NCI-H187 (cell line): ENCODE measurements around the gene SLMAP.
"Not testable (repeated sequence)": the region's sequence is repeated elsewhere in the genome, so short reads cannot be mapped to it uniquely, and the experiment has no call there.

Experiments used
- DNase-seq, 2 experiments: peaks; one replicate each; lab custom pipeline; 2025; lab: John Stamatoyannopoulos, UW

SLMAP gene

DNA sequence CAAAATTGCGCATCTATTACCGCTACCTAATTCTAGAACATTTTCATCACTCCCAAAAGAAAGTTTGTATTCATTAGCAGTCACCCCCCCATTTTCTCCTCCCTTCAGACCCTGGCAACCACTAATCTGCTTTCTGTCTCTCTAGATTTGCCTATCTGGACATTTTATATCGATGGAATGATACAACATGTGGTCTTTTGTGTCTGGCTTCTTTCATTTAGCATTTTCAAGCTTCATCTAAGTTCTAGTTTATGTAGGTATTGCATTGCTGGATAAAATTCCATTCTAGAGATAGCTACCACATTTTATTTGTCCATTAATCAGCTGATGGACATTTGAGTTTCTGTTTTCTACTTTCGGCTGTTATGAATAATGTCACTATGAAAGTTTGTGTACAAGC lies 38.4 kb downstream of the SLMAP start:
- DNase-seq, result no peak

DNA sequence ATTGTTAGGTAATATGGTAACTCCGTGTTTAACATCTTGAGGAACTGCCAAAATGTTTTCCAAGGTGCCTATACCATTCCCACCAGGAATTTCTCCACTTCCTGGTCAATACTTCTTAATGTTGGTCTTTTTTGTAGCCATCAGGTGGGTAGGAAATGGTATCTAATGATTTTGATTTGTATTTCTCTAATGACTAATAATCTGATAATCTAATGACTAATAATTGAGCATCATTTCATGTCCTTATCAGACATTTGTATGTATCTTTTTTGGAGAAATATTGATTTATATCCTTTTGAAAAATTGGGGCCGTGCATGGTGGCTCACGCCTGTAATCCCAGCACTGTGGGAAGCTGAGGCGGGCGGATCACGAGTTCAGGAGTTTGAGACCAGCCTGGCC lies 38.8 kb downstream of the SLMAP start:
- DNase-seq, result no peak

- no peak for DNase-seq
Measured at GRCh38 chr3:57796261-57796660, 40.2 kb downstream of the SLMAP start.

- DNase-seq, result no peak
Measured at GRCh38 chr3:57797701-57798487, 41.8 kb downstream of the SLMAP start.

GRCh38 chr3:57803647-57804081 lies 47.6 kb downstream of the SLMAP start:
- DNase-seq, result no peak

GRCh38 chr3:57805266-57805665 lies 49.2 kb downstream of the SLMAP start:
- no peak for DNase-seq

DNA sequence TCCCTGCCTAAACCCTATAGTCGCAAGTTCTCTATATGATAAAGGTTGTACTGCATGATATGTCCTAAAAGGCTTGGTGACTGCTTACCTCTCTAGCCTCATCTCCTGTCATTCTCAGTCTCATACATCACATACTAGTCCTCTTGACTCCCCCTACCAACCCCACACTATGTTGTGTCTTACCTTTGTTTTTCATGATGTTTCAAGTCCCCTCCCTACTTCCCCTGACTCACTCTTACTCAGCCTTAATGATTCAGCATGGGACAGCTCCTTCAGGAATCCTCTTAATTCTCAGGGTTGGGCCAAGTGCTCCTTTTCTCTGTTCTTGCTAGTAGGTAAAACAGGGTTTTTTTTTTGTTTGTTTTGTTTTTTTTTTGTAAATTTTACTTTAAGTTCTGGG lies 49.6 kb downstream of the SLMAP start:
- no peak for DNase-seq

DNA sequence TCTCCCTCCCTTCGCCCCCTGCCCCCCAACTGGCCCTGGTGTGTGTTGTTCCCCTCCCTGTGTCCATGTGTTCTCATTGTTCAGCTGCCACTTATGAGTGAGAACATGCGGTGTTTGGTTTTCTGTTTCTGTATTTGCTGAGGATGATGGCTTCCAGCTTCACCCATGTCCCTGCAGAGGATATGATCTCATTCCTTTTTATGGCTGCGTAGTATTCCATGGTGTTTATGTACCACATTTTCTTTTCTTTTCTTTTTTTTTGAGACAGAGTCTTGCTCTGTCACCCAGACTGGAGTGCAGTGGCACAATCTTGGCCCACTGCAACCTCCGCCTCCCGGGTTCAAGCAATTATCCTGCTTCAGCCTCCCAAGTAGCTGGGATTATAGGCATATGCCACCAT lies 50.1 kb downstream of the SLMAP start:
- not testable (repeated sequence) for DNase-seq

DNA sequence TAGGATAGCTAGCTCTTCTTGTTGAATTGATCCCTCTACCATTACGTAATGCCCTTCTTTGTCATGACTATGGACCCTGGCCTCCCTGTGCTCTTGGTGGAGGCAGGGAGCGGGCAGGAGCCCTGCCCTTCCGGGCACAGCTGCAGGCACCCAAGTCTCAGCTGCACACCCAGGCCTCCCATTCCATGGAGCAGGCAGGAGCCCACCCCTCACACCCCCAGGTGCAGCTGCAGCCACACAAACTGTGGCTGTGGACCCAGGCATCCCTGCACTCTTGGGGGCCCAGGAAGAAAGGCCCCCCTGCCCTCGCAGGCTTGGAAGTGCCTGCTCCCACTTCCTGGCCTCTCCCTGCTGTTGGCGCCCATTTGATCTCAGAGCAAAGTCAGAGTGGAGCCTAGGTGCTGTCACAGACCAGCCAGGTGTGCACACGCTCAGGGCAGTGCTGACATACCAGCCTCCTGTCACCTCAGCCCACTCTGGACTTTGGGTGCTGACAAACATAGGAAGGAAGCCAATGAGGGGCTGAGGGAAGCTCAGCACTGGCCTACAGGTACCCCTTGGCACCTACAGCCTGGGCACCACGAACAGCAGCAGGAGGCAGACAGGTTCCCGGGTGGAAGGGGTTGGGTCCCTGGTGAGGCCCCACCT lies 53.0 kb downstream of the SLMAP start:
- DNase-seq, result no peak

DNA sequence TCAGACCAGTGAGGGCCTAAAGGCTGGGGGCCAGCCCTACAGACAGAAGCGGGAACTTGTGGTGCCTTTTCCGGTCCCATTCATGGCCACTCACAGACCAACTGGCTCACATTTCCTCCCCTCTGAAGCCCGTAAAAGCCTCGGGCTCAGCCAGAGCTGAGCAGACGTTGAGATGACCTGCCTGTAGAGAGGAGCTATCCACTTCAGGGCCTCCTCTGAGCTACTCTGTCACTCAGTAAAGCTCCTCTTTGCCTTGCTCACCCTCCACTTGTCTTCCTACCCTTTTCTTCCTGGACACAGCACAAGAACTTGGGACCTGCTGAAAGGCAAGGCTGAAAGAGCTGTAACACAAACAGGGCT lies 53.5 kb downstream of the SLMAP start:
- no peak for DNase-seq

GRCh38 chr3:57810048-57810447 lies 53.9 kb downstream of the SLMAP start:
- no peak for DNase-seq

- DNase-seq, result no peak
Measured at GRCh38 chr3:57810471-57811137, 54.5 kb downstream of the SLMAP start.

DNA sequence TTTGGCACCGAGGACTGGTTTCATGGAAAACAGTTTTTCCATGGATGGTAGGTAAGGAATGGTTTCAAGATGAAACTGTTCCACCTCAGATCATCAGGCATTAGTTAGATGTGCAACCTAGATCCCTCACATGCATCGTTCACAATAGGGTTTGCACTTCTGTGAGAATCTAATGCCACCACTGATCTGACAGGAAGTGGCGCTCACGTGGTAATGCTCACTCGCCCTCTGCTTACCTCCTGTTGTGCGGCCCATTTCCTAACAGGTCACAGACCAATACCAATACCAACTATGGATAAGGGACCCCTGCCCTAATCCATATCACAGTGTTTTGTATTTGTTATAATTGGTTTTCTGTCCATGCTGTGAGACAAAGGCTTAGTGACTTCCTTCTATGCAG lies 58.9 kb downstream of the SLMAP start:
- DNase-seq, result no peak

DNA sequence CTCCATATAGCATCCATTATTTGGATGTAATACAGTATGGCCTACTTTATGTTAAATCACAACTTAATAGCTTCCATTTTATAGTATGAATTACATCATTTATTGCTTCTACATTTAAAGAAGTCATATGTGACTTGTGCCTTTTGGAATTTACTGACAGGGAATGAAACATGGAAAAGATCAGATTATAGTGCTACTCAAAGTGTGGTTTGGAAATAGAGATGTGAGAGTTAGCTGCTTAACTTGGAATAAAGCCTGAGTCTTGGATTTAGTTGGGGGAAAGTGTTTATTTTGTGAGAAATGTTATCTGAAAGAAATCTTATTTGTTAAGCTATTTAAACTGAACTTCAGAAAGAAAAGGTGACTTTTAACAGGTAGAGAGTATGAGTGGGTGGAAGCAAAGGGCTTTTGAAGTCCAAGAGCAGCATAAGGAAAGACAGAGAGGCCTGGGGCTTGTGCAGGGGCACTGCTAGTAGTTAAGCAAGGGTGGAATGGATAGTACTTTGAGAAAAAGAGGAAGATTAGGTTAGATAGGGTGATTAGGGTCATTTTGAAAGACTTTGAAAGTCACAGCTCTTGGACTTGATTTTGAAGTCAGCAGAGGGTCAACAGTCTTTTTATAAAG lies 60.5 kb downstream of the SLMAP start:
- no peak for DNase-seq

- DNase-seq, result no peak
Measured at GRCh38 chr3:57818772-57819171, 62.7 kb downstream of the SLMAP start.

GRCh38 chr3:57820479-57820878 lies 64.4 kb downstream of the SLMAP start:
- no peak for DNase-seq

DNA sequence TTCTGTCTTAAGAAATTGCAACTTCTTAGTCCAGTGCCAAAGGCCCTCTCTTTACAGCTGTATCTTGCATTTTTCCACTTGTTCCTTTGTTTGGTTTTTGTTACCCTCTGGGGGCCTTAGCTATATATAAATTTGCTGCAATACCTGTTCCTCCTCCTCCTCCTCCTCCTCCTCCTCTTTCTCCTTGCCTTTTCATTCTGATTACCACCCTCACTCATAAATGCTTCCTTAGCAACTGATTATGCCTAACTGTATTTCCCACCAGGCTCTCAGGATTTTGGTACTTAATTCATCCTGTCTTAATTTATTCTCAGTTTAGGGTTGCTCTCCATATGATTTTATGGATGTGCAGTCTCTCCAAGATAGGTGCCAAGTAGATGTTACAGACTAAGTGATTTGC lies 65.7 kb downstream of the SLMAP start:
- DNase-seq, result no peak

- no peak for DNase-seq
Measured at GRCh38 chr3:57822686-57823085, 66.6 kb downstream of the SLMAP start.

GRCh38 chr3:57825116-57825515 lies 69.0 kb downstream of the SLMAP start:
- DNase-seq, result no peak

- DNase-seq, result no peak
Measured at GRCh38 chr3:57826245-57826951, 70.3 kb downstream of the SLMAP start.

- DNase-seq, result no peak
Measured at GRCh38 chr3:57826952-57827723, 71.0 kb downstream of the SLMAP start.
